Retinal pigment epithelial cell (primary cell): Measurements from ENCODE around the gene UBIAD1.

ENCODE experiments used
- DNase-seq: peaks from one replicate; pipeline ENCODE4 v3.0.0-alpha.2; 2010; ENCODE audit warnings: low read depth
- H3K4me3 ChIP-seq: 2 replicates; pipeline ENCODE4 v1.5.1; 2011; ENCODE audit warnings: mild to moderate bottlenecking, low read length, control low read depth, moderate library complexity
- TF ChIP-seq, protein P1 (sequence below): conservative IDR thresholded peaks from 2 replicates; pipeline ENCODE4 v1.5.1; 2011; ENCODE audit warnings: low read depth, low read length, control low read depth, inconsistent platforms

UBIAD1 gene

DNA sequence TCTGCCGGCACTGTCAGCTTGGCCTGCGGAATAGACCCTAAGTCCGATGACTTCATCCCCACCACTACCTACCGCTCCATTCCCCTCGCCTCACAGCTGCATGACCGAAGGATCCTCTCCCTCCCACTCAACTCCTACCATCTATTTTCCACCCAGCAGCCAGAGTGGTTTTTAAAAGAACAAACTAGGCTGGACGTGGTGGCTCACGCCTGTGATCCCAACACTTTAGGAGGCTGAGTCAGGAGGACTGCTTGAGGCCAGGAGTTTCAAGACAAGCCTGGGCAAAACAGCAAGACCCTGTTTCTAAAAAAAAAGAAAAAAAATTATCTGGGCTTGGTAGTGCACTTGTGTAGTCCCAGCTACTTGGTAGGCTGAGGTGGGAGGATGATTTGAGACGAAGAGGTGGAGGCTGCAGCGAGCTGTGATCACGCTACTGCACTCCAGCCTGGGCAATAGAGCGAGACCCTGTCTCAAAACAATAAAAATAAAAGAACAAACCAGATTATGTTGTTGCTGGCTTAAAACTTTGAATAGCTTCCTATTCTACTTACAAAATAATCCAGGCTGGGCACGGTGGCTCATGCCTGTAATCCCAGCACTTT lies 59.0 kb downstream of the UBIAD1 start:
- no peak for DNase-seq
- H3K4me3 ChIP-seq = no peak overlapping the region
- TF ChIP-seq, protein P1, sequence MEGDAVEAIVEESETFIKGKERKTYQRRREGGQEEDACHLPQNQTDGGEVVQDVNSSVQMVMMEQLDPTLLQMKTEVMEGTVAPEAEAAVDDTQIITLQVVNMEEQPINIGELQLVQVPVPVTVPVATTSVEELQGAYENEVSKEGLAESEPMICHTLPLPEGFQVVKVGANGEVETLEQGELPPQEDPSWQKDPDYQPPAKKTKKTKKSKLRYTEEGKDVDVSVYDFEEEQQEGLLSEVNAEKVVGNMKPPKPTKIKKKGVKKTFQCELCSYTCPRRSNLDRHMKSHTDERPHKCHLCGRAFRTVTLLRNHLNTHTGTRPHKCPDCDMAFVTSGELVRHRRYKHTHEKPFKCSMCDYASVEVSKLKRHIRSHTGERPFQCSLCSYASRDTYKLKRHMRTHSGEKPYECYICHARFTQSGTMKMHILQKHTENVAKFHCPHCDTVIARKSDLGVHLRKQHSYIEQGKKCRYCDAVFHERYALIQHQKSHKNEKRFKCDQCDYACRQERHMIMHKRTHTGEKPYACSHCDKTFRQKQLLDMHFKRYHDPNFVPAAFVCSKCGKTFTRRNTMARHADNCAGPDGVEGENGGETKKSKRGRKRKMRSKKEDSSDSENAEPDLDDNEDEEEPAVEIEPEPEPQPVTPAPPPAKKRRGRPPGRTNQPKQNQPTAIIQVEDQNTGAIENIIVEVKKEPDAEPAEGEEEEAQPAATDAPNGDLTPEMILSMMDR = no peak

DNA sequence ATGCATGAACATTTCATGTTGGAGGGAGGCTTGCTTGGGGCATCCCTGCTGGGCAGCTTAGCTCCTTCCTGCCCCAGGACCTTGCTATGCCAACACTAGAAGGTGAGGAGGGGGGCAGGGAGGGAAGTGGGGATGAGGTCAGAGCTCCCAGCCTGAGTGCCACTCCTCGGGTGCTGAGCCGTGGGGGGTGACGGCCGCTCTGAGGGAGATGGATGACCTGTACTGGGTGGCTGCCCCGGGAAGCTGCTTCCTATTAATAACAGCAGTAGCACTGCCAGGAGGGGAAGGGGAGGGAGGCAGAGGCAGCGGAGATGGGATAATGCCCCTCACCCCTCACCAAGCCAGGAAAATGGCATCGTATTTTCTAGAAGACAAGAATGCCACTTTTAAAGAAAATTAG lies 60.6 kb downstream of the UBIAD1 start:
- TF ChIP-seq, protein P1 = no peak
- no peak overlapping the region for H3K4me3 ChIP-seq
- no peak for DNase-seq

DNA sequence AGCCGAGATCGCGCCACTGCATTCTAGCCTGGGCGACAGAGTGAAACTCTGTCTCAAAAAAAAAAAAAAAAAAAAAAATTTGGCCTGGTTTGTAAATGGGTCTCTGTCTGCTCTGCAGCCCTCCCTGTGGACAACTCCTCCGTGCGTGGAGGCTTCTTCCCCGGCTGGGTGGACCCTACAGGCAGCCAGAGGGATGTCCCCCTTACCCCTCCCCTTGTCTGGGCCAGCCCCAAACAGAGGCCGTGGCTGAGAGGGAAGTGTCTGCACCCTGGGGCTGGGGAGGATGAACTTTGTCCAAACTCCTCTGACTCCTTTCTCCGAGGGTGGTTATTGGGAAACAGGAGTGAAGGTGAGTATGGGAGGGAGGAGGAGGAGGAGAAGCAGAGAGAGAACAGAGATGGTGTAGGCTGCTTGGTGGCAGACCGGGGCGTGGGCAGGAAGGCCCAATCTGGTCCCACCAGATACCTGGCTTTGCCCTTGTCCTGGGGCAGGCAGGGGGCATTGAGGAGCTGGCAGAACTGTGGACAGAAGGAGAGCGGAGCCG lies 61.3 kb downstream of the UBIAD1 start:
- no peak for DNase-seq
- no peak overlapping the region for H3K4me3 ChIP-seq
- TF ChIP-seq, protein P1 = no peak

DNA sequence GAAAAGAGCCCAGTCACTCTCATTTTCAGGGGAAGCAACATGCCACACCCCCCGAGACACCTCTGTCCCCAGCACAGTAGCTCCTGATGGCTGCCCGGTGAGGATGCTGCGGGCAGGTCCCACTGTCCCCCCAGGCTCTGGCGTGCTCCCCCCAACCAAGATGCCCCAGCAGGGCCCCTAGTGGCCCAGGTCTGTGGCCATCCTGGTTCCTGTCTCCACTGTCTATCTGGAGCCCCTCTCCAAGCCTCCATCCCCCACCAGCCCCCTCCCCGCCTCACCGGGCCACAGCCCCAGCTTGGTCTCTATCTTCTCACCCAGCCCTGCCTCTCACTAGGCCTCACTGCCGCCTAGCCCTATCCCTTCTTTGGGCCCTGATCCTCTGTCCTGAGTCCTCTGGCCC lies 61.8 kb downstream of the UBIAD1 start:
- no peak overlapping the region for H3K4me3 ChIP-seq
- DNase-seq = no peak
- TF ChIP-seq, protein P1 = no peak

DNA sequence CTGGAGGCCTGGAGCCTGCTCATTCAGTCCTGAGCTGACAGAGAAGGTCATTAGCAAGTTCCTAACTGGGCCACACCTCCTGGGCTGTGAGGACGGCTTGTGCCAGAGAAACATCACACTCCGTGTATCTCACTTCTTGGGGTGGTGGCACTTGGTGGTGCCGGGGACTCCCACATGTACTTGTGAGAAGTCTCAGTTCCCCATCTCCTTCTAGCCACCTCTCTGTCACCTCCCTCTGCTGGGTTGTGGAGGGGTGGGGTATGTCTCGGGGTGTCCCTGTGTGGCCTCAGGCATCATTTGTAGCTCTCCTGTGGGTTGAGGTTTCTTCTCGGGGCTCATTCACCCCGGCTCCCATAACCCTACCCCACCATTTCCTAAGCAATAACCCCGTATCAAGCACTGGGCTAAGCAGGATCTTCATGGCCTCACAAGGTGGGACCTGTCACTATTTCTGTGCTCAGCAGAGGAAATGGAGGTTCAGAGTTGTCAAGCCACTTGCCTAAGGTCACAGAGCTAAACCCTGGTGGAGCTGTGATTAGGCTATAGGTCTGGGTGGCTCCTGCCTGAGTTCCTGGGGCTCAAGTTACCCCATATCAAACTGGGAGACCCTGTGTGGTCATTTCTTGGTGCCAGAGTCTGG lies 62.5 kb downstream of the UBIAD1 start:
- DNase-seq = no peak
- H3K4me3 ChIP-seq = no peak overlapping the region
- TF ChIP-seq, protein P1 = no peak

DNA sequence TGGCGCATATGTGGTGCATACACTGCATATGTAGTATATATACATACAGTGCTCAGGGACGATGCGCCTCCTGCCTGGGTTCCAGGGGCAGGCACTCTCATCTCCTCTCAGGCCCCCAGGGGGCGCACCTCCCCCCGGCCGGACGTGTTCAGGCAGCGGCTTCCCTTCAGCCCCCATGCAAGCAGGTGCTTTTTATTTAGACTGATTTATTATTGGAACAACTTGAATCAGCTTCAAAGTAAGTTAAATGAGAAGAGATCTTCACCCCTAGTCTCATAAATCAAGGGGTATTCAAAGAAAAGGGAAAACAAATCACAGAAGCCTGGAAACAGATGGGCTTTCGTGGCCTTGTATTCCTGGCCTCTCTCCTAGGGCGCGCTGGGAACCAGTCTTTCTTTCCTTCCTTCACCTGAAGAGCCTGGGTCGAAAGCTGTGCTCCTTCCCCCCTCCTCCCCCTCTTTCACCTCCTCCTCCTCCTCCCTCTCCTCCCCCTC lies 64.6 kb downstream of the UBIAD1 start:
- H3K4me3 ChIP-seq = no peak overlapping the region
- no peak for DNase-seq
- TF ChIP-seq, protein P1 = peak; percentile 91
